AG08395 (cell line): ENCODE data around the gene SPNS2.

Experiments
- DNase-seq: peaks from one replicate; pipeline ENCODE4 v3.0.0; 2012; ENCODE audit warnings: mixed read lengths, low spot score

SPNS2 gene

DNA sequence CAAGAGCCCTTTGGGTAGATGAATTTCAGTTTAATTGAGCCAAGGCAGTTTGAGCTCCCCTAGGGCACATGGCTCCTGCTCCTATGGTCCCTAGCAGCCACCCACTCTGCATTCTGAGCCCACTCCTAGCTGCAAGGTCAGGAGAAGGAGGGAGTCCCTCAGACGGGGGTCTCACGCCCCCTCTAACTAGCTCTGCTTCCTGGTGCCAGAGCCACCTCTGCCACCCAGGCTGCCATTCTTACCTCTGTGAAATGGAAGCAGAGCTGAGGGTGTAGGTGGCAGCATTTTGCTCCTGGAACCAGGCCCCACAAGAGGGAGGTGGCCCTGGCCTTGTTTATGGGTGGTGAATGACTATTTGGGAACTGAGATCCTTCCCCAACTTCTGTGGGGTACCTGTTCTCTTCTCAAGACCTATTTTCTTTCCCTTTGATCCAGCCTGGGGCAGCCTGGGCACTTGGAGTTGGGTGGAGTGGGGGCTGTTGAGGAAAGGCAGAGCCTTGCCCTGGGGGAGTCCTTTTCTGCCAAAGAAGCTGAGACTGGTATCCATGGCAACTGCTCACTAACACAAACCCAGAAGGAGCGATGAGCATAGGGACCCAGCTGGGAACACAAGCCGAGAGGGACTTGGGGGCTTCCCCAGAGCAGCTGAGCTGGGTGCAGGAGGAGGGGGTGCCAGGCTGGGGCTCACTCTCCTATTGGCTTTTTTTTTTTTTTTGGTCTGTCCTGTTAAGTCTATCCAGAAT, 4.8 kb downstream of the SPNS2 start:
- DNase-seq: no peak

DNA sequence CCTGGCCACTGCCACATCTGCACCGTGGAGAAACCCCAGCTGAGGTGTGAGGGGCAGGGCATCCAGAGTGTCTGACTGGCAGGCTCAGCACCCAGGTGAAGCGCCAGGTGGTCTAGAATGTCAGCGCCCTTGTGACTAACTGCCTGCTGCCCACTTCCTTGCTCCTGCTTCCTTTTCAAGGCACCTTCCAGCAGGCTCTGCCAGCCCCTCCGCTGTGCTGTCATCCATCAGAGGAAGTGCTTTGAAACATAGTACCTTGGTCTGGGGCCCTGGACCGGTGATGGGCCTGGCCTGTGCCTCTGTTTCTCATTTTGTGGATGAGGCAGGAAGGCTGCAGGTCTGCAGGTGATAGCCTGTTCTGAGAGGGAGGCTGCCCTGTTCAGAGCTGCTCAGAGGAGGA, 5.5 kb downstream of the SPNS2 start:
- DNase-seq: no peak

DNA sequence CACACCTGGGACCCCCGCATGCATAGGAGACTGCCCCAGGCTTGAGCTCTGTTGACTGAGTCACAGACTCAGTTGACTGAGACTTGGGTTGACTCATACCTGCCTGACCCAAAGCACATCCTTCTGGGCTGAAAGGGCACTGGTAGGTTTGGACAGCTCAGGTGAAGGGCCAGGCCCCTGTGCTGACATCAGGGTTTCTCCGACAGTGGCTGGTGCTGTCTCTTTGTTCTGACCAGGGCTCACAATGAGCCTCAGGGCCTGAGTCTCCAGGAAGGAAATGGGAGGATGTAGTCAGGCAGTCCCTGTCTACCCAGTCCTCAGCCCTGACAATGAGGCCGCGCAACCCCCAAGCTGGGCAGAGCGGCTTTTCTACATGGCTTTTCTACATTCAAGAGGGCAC, 6.5 kb downstream of the SPNS2 start:
- no peak for DNase-seq

DNA sequence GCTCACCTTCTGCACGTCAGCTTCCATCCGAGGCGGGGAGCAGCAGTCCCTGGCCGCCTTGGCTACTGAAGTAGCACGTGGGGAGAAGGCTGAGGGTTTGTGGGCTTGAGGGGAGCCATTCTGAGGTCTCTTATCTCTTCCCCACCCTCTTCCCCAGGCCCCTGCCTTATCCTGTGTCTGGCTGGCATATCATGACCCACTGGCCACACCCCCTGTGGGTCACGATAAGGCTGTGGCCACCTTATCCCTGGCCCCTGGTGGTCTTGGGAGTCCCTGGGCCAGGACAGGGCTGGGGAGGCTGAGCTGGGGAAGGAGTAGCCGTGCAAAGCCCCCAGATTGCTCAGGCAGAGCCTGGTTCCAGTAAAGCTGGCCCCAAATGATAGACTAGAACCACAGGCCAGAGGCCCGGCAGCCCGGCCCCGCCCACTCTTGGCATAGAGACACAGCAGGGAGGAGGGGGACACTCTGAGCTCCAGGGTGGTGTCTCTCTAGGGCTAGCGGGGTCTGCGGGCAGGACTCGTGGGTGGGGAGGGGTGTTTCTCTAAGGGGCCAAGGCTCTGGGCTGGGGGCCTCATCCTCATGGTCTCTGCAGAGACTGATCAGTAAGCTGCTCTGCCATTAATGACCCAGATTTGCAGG, 7.6 kb downstream of the SPNS2 start:
- DNase-seq: no peak

DNA sequence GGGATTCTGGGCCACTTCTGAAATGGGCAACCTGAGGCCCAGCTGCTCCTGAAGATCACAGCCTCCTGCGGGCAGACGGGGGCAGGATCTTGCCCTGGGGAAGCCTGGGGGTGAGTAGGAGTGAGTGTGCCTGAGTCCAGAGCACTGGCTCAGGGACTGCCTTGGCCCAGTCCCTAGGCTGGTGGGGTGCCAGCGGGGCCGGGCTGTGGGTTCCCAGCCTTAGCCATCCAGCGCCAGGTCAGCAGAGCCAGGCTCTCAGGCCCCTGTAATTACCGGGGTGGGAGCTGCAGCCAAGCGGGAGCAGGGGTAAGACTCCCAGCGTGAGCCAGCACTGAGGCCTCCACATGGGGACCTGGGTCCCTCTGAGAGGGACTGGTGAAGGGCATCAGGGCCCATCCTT, 8.2 kb downstream of the SPNS2 start:
- no peak for DNase-seq

DNA sequence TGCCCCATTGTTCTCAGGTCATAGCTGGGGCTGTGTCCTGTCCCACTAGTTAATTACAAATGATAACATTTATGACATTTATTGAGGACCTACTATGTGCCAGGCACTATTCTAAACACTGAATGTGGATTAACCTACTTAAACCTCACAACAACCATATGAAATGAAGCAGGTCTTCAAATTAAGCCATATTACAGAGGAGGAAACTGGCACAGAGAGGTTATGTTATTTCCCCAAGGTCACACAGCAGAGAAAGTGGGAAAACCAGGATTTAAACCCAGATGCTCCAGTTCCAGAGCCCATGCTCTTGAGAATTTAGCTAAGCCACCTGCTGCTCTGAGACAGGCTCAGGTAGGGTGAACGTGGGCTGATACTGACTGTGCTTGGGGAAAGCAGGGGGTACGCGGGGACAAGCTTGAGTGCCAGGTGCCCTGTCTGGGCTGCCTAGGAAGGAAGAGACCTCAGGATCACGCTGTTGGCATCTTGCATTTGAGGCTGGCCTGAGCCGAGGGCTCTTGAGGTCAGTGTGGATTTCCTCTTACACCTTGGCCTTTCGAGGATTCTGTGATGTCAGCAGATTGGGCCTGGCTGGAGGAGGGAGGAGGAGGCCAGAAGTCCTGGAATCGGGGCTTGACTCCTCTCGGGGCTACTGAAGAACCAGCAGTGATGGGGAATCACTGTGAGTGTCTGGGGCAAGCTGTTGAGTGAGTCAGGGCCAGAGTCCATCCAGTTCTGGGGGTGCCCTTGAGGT, 8.9 kb downstream of the SPNS2 start:
- no peak for DNase-seq

DNA sequence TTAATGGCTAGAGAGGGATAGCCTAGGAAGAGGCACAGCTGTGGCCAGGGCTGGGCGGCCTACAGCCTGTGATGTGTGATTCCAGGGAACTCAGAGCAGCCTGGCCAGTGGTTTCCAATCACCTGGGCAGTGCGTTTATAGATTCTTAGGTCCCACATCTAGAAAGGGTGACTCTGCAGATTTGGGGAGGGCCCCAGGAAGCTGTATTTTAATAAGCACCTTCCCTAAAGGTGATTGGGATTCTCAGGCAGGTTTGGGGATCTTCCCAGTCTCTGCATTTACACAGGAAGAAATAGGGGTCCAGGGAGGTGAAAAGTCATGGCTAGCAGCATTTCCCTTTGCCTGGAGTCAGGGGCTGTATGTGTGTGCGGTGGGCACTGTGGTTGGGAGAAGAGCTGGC, 9.5 kb downstream of the SPNS2 start:
- DNase-seq: no peak

DNA sequence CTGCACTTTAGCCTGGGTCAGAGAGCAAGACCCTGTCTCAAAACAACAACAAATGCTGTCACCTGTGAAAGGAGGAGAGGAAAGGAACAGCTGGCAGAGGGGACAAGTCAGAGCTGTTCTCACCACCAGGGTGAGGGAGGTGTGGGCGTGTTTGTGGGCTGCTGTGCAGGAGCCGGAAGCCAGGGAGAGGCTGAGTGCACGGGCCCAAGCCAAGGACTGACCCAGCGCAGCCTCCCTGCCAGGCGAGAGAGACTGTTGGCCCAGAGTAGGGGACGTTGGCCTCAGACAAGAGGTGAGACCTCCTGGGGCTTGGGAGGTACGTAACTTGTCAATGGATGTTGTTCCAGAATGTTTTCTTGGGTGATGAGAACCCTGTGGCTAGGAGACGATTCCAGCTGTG, 10.7 kb downstream of the SPNS2 start:
- no peak for DNase-seq

DNA sequence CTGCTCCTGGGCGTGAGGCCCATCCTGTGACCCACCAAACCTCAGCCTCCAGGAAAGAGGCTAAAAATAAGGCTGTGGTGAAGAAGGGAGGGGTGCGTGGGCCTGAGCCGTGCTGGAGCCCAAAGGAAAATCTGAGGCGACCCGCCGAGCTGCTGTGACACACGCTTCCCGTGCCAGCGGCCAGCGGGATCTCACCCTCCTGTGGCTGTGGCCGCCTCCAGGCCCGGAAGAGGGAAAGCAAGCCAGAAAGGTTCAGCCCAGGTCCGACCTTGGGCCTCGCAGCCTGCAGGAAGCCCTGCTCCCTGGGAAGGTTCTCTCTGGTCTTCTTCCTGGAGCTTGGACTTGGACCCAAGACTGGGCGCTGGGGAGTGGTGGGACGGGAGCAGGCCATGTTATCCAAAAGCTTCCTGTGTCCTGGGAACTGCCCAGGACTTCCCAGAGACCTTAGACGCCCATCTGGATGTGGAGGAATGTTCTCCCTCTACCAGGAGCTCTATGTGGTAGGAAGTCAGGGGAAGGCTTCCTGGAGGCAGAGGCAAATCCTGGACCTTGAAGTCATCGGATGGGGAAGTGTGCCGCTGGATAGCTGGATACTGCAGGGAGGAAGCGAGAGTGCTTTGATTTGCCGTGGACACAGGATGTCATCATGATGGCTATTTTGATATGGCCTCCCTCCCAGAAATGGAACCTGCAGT, 11.4 kb downstream of the SPNS2 start:
- DNase-seq: no peak

DNA sequence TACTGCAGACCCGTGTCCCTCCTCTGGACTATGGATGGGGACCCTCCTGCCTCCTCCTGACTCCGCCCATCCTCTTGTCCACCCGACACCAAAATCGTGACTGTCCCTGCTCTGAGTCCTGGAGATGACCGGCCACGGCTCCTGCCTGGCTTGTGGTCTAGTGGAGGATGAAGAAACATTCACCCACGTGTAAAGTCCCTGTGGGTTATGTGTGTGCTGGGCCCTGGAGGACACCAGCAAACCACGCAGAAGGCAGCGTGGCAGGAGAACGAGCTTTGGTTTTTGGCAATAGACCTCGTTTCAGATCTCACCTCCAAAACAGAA, 11.9 kb downstream of the SPNS2 start:
- no peak for DNase-seq

DNA sequence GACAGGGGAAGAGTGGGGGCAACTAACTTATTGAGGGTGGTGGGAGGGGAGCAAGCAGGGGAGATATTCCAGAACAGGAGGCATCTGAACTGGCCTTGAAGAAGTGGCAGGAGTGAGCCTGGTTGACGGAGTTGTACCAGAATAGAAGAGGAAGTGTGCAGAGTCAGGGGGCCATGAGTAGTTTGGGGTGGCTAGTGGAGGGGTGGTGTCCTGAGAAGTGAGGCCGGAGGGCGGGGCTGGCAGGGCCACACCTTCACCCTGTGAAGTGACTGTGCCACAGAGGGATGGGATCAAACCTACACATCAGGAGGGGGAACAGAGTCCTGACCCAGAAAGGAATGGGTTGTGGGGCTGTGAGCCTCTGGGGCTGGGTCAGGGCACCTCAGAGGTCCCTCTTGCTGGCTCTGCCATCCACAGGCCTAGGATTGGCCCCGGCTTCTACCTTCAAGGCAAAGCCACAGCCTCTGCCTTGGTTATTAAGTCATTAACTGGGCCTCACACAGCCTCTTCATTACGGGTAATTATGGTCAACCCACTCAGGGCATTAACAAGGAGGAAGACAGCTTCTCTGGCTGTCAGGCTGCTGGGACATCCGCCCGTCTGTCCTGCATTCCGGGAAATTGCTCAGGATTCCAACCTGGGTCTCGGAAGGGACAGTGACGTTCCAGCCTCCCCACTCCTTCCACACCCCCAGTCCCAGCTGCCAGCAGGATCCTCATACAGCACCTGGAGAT, 12.7 kb downstream of the SPNS2 start:
- no peak for DNase-seq

DNA sequence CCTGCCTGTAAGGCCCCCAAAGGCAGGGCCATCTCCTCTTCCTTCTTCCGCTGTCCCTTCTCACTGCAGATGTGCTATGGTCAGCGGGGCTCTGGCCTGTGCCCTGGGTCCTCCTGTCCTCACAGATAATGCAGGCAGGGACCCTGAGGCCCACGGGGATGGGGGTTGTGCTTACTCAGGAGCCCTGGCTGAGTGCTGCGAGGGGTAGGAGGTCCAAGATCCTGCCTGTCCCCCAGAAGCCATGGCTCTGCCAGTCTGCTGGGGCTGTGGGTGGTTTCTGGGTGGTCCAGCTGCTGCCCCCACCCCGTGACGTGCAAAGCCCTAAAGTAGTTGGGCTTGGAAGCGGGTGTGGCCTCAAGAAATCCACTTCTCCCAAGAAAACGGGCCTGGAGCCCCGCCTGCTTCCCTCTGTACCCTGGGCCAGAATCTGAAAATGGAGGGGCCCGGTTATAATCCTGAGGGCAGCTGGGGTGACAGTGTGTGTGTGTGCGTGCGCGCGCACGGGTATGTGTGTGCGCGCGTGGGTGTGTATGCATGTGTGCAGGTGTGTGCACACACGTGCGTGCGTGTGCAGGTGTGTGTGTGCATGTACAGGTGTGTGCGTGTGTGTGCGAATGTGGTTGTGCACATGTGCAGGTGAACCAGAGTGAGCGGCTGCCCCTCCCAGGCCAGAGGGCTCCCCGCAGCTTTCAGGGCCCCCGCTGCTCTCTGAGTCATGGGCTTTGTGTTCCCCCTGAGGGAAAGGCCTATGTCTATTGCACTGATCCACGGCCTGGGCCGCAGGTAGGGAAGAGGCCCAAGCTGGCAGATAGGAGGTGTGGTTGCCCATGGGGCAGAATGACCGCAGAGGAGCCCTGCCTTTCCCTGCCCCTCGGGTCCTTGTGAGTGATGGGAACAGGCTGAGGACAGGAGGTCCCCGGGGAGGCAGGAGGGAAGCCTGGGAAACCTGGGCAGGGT, 13.8 kb downstream of the SPNS2 start:
- DNase-seq: no peak

DNA sequence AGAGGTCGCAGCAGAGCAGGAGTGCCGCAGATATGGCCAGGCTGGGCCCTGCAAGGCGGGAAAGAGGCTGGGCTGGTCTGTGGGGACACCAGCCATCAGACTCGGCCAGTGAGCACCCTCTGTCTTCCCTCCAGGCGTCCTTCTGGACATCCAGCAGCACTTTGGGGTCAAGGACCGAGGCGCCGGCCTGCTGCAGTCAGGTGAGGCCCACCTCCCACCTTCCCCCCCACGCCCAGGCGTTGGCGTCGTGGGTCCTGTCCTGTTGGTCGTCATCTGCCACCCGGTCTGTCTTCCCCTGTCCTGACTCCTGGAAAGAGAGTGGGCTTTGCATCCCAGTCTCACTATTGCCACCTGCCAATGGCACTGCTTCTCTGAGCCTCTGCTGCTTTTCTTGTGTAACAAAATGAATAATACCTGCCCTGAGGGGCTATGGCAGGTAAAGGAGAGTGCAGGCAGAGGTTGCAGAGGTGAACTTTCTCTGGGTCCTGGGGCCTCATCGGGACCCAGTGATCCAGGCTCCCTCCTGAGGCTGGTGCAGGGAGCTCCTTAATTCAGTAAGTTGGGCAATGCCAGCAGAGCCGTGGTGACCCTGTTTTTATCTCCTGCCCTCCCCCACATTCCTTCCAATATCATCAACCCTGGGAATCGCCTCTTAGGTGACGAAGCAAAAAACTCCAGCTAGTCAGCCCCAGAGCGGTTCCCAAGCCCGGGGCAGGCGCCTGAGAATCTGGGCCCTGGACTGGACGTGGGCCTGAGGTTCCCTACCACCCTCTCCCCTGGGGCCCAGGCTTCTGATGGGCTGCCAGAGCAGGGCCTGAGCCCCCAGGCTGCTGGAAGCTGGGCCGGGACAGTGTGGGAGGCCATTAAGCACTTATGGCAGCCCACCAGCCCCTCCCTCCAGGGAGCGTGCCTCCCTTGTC, 14.7 kb downstream of the SPNS2 start:
- DNase-seq: no peak

DNA sequence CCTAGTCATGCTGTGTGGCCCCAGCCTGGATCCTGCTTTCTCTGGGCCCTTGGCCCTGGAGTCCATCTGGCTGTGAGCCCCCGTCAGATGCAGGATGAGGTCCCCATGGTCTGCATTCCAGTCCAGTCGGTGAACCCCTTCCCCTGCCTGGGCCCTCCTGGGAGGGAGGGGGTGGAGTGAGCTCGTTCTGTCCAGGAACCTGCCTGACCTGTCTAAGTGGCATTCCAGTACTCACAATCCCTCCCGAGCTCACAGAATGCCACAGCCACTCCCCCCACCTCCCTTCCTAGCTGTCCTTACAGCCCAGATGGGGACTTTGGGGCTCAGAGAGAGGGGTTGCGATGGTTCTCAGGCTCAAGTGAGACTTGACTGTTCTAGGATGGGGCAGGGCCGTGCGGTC, 15.5 kb downstream of the SPNS2 start:
- DNase-seq: no peak

DNA sequence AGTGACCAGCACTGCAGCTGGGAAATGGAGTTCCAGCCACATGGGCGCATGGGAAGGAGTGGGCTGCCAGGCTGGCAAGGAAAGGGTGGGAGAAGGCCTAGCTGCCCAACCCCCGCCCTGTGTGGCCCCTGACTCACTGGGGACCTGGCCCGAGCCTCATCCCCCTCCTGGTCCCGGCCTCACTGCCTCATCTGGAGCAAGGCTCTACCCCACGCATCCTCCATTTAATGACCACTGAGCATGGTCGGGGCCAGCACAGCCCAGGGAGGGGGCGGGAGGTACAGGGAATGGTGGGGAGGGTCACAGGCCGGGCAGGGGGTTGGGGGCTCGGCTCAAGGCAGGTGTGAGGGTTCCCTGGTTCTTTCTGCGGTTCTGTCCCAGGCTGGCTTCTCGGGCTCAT, 16.1 kb downstream of the SPNS2 start:
- no peak for DNase-seq

DNA sequence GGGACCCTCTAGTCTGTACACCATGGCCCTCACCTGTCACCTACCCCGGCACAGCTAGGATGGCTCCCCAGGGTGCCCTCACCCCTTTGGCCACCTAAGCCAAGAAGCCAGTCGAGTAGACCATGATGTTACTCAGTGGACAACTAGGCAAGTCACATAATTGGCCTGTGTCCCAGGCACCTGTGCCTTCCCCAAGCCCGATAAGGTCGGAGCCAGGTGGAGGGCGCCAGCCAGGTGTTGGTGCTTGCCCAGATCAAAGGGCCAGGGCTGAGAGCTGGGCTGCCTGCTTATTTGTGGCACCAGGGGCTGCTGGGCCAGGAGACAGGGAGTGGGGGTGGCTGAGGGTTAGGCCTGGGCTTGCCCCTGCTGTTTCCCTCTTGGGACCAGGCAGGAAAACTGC, 16.8 kb downstream of the SPNS2 start:
- DNase-seq: no peak

DNA sequence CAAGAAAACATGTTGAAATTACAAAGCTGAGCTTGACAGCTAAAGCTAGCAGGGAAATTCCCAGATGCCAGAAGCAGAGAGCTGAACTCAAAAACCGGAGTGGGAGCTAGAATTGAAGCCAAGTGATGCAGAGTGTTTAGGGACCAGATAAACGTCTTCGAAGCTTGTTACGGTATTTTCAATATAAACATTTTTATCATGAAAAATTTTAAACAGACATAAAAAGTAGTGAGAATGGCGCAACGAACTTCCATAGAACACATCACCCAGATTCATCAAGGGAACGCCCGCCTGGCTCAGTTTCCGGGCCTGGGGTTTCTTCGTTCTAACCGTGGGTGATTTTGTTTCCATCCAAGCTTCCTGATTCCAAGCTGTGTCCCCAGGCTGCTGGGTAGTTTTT, 18.1 kb downstream of the SPNS2 start:
- DNase-seq: no peak

DNA sequence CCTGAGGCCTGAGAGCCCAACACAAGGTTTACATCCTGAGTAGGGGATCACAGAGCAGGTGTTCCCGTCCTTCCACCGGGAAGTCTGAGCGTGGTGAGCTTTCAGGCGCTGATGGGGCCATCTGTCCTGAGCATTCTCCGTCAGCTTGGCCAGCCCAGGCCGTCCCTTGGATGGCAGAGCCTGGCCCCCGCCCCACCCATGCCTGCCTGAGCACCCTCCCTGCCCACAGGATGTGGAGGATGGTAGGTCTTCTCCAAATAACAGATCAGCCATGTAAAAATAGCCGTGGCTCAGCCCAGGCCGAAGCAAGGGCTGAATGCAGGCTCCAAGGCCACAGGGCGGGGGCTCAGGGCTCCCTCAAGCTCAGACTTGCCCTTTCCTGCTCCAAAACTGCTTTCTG, 20.2 kb downstream of the SPNS2 start:
- no peak for DNase-seq

DNA sequence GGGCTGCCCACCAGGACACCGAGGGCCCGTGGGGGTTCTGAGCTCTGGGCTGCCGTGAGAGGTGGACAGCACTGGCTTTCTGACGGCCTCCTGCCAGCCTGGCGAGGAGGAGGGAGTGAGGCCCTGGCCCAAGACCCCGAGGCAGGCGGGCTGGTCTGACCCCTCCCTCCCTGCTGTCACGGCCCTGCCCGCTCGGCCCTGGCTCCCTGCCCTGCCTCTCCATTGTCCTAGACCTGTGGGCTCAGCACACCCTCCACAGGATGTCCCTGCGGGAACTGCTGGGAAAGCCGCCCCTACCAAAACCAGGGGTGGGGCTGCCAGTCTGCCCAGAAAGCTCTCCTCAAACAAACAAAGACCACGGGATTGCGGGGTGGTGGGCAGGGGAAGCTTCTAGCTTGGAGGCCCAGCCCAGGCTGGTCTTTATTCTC, 20.7 kb downstream of the SPNS2 start:
- DNase-seq: no peak
